PC-3 (cell line): ENCODE results near the gene SEC14L3.

Experiments used
- CTCF ChIP-seq: fragments of 300-600 bp; sonication (generic); conservative IDR thresholded peaks from 2 replicates; pipeline ENCODE4 v1.5.1; 2017; ENCODE audit warnings: antibody characterized with exemption, low read depth, mild to moderate bottlenecking, low read length
- EZH2phosphoT487 ChIP-seq: fragments of 300-600 bp; sonication (generic); IDR thresholded peaks from 2 replicates; pipeline ENCODE4 v1.6.1; 2018; ENCODE audit warnings: mild to moderate bottlenecking, antibody characterized with exemption, low read length, borderline replicate concordance

- no peak for TF ChIP-seq CTCF
- no peak for TF ChIP-seq EZH2phosphoT487
These were observed 43.9 kb downstream of the SEC14L3 start for GRCh38 chr22:30427871-30428270.
